GM12878 (cell line): Measurements from ENCODE around the gene CAMK2D. TPM values are rescaled to one million over a fixed set of nuclear protein-coding genes. Genes with fewer than 3 reads are reported as not detected.

Experiments
- ATAC-seq: fragments of 200-7000 bp; cut with Tn5 transposase; 3 replicates; pipeline ENCODE4 v1.9.1; 2020; ENCODE audit warnings: mild to moderate bottlenecking, moderate library complexity
- BruUV-seq: library from RNA; stranded (reverse); fragments of 400-500 nt; replicated peaks from 2 replicates; lab custom pipeline; 2021; lab: Mats Ljungman, UMichigan
- CTCF ChIA-PET: fragments of 300-600 bp; sonication (Branson Sonifier 250); formaldehyde crosslinking; extraction: SDS; loops from one replicate; lab custom pipeline; 2021; ENCODE audit warnings: inconsistent platforms; lab: Yijun Ruan, JAX
- POLR2A ChIA-PET: fragments of 350-600 bp; formaldehyde crosslinking; extraction: SDS; loops from one replicate; lab custom pipeline; 2021; ENCODE audit warnings: inconsistent platforms; lab: Charles Lee
- RAD21 ChIA-PET: fragments of 300-600 bp; sonication (Branson Sonifier 250); formaldehyde crosslinking; loops from one replicate; lab custom pipeline; 2023; ENCODE audit warnings: antibody characterized with exemption; ENCODE audit not compliant: unreplicated experiment; lab: Charles Lee
- SMC1A ChIA-PET: fragments of 300-600 bp; sonication (Branson Sonifier 250); formaldehyde crosslinking; loops from one replicate; lab custom pipeline; 2023; ENCODE audit not compliant: unreplicated experiment, uncharacterized antibody; lab: Charles Lee
- DNase-seq: peaks from one replicate; pipeline ENCODE4 v3.0.0-alpha.2; 2011; ENCODE audit warnings: low read depth, low spot score
- FAIRE-seq: peaks from 3 replicates; lab custom pipeline; 2011; peaks lifted over from hg19 to GRCh38; lab: Jason Lieb, UNC
- H2AFZ ChIP-seq: 2 replicates; pipeline ENCODE4 v1.6.0; 2011; ENCODE audit warnings: low read depth, low read length, control low read depth; ENCODE audit not compliant: control insufficient read depth
- H3K27ac ChIP-seq: 2 replicates; pipeline ENCODE4 v1.5.1; 2011; ENCODE audit warnings: control low read depth; ENCODE audit not compliant: control insufficient read depth, insufficient read depth
- H3K27me3 ChIP-seq, 2 experiments: replicated peaks in 1 of 2; 2 replicates each; pipeline versions ENCODE4 v1.6.0 to v1.6.1; 2011; ENCODE audit warnings: low read length in 1 of 2; ENCODE audit not compliant: control insufficient read depth in 2 of 2, insufficient read depth in 2 of 2
- H3K36me3 ChIP-seq, 2 experiments: 2 replicates each; pipeline ENCODE4 v1.5.1; 2011; ENCODE audit warnings: low read length in 1 of 2; ENCODE audit not compliant: control insufficient read depth in 2 of 2, insufficient read depth in 2 of 2
- H3K4me1 ChIP-seq: 2 replicates; pipeline ENCODE4 v1.6.1; 2011; ENCODE audit warnings: mild to moderate bottlenecking, low read length, moderate library complexity, mixed read lengths; ENCODE audit not compliant: control insufficient read depth, insufficient read depth
- H3K4me2 ChIP-seq: 2 replicates; pipeline ENCODE4 v1.6.0; 2011; ENCODE audit warnings: control low read depth; ENCODE audit not compliant: control insufficient read depth, insufficient read depth
- H3K4me3 ChIP-seq: fragments of 200-600 bp; sonication (generic); 2 replicates; pipeline ENCODE4 v1.5.1; 2016
- H3K79me2 ChIP-seq: 2 replicates; pipeline ENCODE4 v1.6.0; 2011; ENCODE audit warnings: low read length; ENCODE audit not compliant: control insufficient read depth, insufficient read depth
- H3K9ac ChIP-seq: 2 replicates; pipeline ENCODE4 v1.8.0; 2011; ENCODE audit warnings: low read length, control low read depth, mixed read lengths; ENCODE audit not compliant: control insufficient read depth, insufficient read depth
- H3K9me3 ChIP-seq: replicated peaks from 3 replicates; pipeline ENCODE4 v1.5.1; 2011; ENCODE audit warnings: mild to moderate bottlenecking, low read length; ENCODE audit not compliant: control insufficient read depth, insufficient read depth
- H4K20me1 ChIP-seq: 2 replicates; pipeline ENCODE4 v1.6.0; 2011; ENCODE audit not compliant: control insufficient read depth, insufficient read depth
- FOS ChIP-seq: IDR thresholded peaks from 3 replicates; pipeline ENCODE4 v1.6.1; 2011; ENCODE audit warnings: borderline replicate concordance; ENCODE audit not compliant: insufficient read length; ENCODE audit errors: extremely low read depth
- ZNF217 ChIP-seq: fragments of 450-650 bp; IDR thresholded peaks from 2 replicates; pipeline ENCODE4 v1.6.1; 2017; ENCODE audit warnings: antibody characterized with exemption, mild to moderate bottlenecking
- WGBS: methylation state at CpG from one replicate; pipeline ENCODE4 v1.1.6; 2016; ENCODE audit warnings: low lambda C conversion rate; ENCODE audit not compliant: insufficient replicate concordance, insufficient coverage; ENCODE audit errors: missing lambda C conversion rate; 5-methylcytosine and 5-hydroxymethylcytosine counted together
- in situ Hi-C: fragments of 300-500 bp; cut with MboI; formaldehyde crosslinking; loops from 9 replicates; pipeline ENCODE4 v1.14.3; 2018; ENCODE audit warnings: mixed read lengths
- intact Hi-C: fragments of 100-400 bp; cut with micrococcal nuclease; formaldehyde crosslinking; loops from one replicate; pipeline ENCODE4 v1.14.2; 2022; ENCODE audit not compliant: unreplicated experiment
- polyA plus RNA-seq, 11 experiments: library from polyadenylated mRNA; depleted of rRNA in 4 of 11; unstranded in 6 of 11; stranded (reverse) in 5 of 11; fragments of >200 nt; fragmentation: Nextera tagmentation in 4 of 11; fragmentation: Illumina TruSeq in 1 of 11; extraction: Ambion mirVana in 4 of 11; extraction: Trizol in 1 of 11; gene quantifications; 1 replicate in 1 of 11; 2 replicates in 10 of 11; pipeline versions ENCODE4 v1.2.1 to v1.2.3, GENCODE V29; 2011 to 2016; ENCODE audit warnings: inconsistent platforms in 2 of 11, missing spikeins in 2 of 11, low read depth in 1 of 11
- total RNA-seq, 4 experiments: library from RNA; depleted of rRNA in 3 of 4; stranded (reverse); fragments of >200 nt in 3 of 4; fragmentation: Illumina TruSeq in 1 of 4; extraction: Trizol in 1 of 4; gene quantifications; 2 replicates each; pipeline versions ENCODE4 v1.2.1 to v1.2.3, GENCODE V29; 2013 to 2021
- TF ChIP-seq, protein P1 (sequence below): fragments of 450-650 bp; IDR thresholded peaks from 2 replicates; pipeline ENCODE4 v1.6.1; 2017; ENCODE audit warnings: mild to moderate bottlenecking
- TF ChIP-seq, protein P2 (sequence below): fragments of 450-650 bp; IDR thresholded peaks from 2 replicates; pipeline ENCODE4 v1.6.1; 2016; ENCODE audit warnings: mild to moderate bottlenecking

CAMK2D gene
- total and polyA plus RNA-seq, 10 of the 15 experiments (the other 5 are each of a cell fraction or from before 2014, with no cell fraction given), result 6.9 to 88.5 (median 12.9) TPM

DNA sequence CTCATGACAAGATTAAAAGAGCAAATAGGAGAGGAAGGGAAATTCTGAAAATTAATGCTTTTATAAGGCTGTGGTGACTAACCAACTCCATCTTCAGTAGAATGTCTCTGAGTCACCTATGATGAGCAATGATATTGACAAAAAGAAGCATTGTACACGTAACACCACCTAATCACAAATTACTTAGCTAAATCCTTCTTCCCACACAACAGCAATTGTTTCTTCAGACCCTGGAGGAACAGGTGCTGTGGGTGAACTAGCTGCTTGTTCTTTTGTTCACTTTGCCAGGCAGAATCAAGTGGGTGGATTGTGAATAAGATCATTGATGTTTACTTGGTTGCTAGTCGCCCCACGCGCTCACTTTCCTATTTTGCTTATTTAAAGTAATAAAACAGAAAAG is 315.5 kb downstream of the CAMK2D start:
- no peaks in the 10 kb centered on the region; the same call in 2 of the 3 replicates for H3K9me3 ChIP-seq
- ChIA-PET POLR2A (no interaction called here), CTCF (interaction anchor here (1.5 to 1.9 kb wide), 2 partner anchors 9 to 10 kb away, joined by 3 to 7 read pairs; no protein-coding TSS in a partner anchor), RAD21 (no interaction called here), SMC1A (interaction anchor here (0.6 to 1.6 kb wide), 2 partner anchors 51 to 938 kb away, joined by 3 to 4 read pairs; no protein-coding TSS in a partner anchor)
- H4K20me1 ChIP-seq, result no peaks in the 10 kb centered on the region
- H3K9ac ChIP-seq, result no peak overlapping the region
- intact Hi-C loops, result no loop called here
- WGBS, result 90% methylated on average over 4 of the region's 4 CpGs
- no peak overlapping the region for H3K27ac ChIP-seq
- H3K4me2 ChIP-seq, result no peak overlapping the region
- no peak overlapping the region for H2AFZ ChIP-seq
- no peaks in the 10 kb centered on the region for H3K27me3 ChIP-seq
- BruUV-seq, result no TSS peak
- peak; percentile 22; the same call in 2 of the 3 replicates for ATAC-seq
- H3K4me3 ChIP-seq, result no peak overlapping the region
- no peaks in the 10 kb centered on the region; the same call in 1 of the 2 replicates for H3K4me1 ChIP-seq
- in situ Hi-C loops, result no loop called here
- no peak for DNase-seq
- TF ChIP-seq ZNF217 (no peak), FOS (no peak)
- TF ChIP-seq, protein P1, sequence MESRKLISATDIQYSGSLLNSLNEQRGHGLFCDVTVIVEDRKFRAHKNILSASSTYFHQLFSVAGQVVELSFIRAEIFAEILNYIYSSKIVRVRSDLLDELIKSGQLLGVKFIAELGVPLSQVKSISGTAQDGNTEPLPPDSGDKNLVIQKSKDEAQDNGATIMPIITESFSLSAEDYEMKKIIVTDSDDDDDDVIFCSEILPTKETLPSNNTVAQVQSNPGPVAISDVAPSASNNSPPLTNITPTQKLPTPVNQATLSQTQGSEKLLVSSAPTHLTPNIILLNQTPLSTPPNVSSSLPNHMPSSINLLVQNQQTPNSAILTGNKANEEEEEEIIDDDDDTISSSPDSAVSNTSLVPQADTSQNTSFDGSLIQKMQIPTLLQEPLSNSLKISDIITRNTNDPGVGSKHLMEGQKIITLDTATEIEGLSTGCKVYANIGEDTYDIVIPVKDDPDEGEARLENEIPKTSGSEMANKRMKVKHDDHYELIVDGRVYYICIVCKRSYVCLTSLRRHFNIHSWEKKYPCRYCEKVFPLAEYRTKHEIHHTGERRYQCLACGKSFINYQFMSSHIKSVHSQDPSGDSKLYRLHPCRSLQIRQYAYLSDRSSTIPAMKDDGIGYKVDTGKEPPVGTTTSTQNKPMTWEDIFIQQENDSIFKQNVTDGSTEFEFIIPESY, result 0 out of 2 replicates have a peak, but pooled peaks have one; percentile 26
- TF ChIP-seq, protein P2, sequence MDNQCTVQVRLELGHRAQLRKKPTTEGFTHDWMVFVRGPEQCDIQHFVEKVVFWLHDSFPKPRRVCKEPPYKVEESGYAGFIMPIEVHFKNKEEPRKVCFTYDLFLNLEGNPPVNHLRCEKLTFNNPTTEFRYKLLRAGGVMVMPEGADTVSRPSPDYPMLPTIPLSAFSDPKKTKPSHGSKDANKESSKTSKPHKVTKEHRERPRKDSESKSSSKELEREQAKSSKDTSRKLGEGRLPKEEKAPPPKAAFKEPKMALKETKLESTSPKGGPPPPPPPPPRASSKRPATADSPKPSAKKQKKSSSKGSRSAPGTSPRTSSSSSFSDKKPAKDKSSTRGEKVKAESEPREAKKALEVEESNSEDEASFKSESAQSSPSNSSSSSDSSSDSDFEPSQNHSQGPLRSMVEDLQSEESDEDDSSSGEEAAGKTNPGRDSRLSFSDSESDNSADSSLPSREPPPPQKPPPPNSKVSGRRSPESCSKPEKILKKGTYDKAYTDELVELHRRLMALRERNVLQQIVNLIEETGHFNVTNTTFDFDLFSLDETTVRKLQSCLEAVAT, result no peak
- FAIRE-seq, result no peak
- H3K79me2 ChIP-seq, result no peaks in the 10 kb centered on the region
- no peaks in the 10 kb centered on the region for H3K36me3 ChIP-seq
